NOMO-1 (cell line): ENCODE data around the gene FAM3B.
"Not testable (repeated sequence)": the region's sequence is repeated elsewhere in the genome, so short reads cannot be mapped to it uniquely, and the experiment has no call there.

Experiments used
- DNase-seq, 2 experiments: peaks; one replicate each; lab custom pipeline; 2025; ENCODE audit not compliant: unreplicated experiment in 2 of 2; lab: John Stamatoyannopoulos, UW

FAM3B gene

GRCh38 chr21:41349126-41349525 lies 32.5 kb downstream of the FAM3B start:
- DNase-seq = no peak

GRCh38 chr21:41349619-41350390 lies 33.2 kb downstream of the FAM3B start:
- no peak for DNase-seq

- no peak for DNase-seq
These were observed 34.0 kb downstream of the FAM3B start for GRCh38 chr21:41350436-41351155.

- no peak for DNase-seq
These were observed 40.9 kb downstream of the FAM3B start for GRCh38 chr21:41357546-41357945.

- no peak for DNase-seq
These were observed 41.9 kb downstream of the FAM3B start for GRCh38 chr21:41358193-41359166.

- no peak for DNase-seq
These were observed 42.7 kb downstream of the FAM3B start for GRCh38 chr21:41359286-41359685.

GRCh38 chr21:41359754-41360071 lies 43.1 kb downstream of the FAM3B start:
- not testable (repeated sequence) for DNase-seq

- no peak for DNase-seq
These were observed 43.6 kb downstream of the FAM3B start for GRCh38 chr21:41360072-41360821.

- DNase-seq = no peak
These were observed 44.6 kb downstream of the FAM3B start for GRCh38 chr21:41361053-41361785.

GRCh38 chr21:41361786-41362604 lies 45.4 kb downstream of the FAM3B start, which contains the start of gene MX2:
TSS of gene MX2 (plus strand) at chr21:41362027. CDS start at chr21:41376907, 14,880 bp downstream.
- DNase-seq = peak; percentile 86 to 94

GRCh38 chr21:41362605-41363369 lies 46.2 kb downstream of the FAM3B start:
- no peak for DNase-seq

GRCh38 chr21:41363370-41364270 lies 47.0 kb downstream of the FAM3B start:
- no peak for DNase-seq

GRCh38 chr21:41364308-41364707 lies 47.7 kb downstream of the FAM3B start:
- DNase-seq = no peak

- no peak for DNase-seq
These were observed 48.9 kb downstream of the FAM3B start for GRCh38 chr21:41365377-41366107.

- peak; percentile 91 to 95 for DNase-seq
These were observed 50.0 kb downstream of the FAM3B start for GRCh38 chr21:41366522-41367151.
